Stomach (tissue), 4 donors: Measurements from ENCODE around the gene SECISBP2.

Source experiments
- CTCF ChIP-seq, 7 experiments: fragments of 450-650 bp in 4 of 7; fragments of 200-600 bp in 3 of 7; sonication (generic) in 3 of 7; IDR thresholded peaks; one replicate each; pipeline ENCODE4 v1.5.1; 2016 to 2019; ENCODE audit warnings: antibody characterized with exemption in 7 of 7, control low read depth in 2 of 7, mild to moderate bottlenecking in 1 of 7
- EP300 ChIP-seq: sonication (generic); formaldehyde crosslinking; IDR thresholded peaks from one replicate; pipeline ENCODE4 v1.6.1; 2017; ENCODE audit warnings: antibody characterized with exemption
- POLR2AphosphoS5 ChIP-seq, 3 donors: sonication (generic); formaldehyde crosslinking; IDR thresholded peaks; one replicate each; pipeline ENCODE4 v1.6.1; 2016; ENCODE audit warnings: antibody characterized with exemption in 3 of 3

- no peak for TF ChIP-seq POLR2AphosphoS5 (IDR thresholded peaks at IDR 0.05)
- TF ChIP-seq CTCF (IDR thresholded peaks at IDR 0.05): no peak
- no peak for TF ChIP-seq EP300
These were observed 34.2 kb upstream of the SECISBP2 start for GRCh38 chr9:89284076-89284475.
